ENCODE measurements around the gene CMSS1.
A peak's percentile ranks its signal among the peaks of the same experiment; 100 is the strongest.

CMSS1 gene

GRCh38 chr3:99817437-99818240, at the start of gene CMSS1:
Gene CMSS1, plus strand, starts transcription at chr3:99817862.
- DNase-seq, result peak; percentile 95

GRCh38 chr3:99768126-99768525, 49.5 kb upstream of the CMSS1 start:
- no peak for DNase-seq

GRCh38 chr3:99768808-99769501, 48.7 kb upstream of the CMSS1 start:
- no peak for DNase-seq

GRCh38 chr3:99772171-99772570, 45.5 kb upstream of the CMSS1 start:
- no peak for DNase-seq

DNA sequence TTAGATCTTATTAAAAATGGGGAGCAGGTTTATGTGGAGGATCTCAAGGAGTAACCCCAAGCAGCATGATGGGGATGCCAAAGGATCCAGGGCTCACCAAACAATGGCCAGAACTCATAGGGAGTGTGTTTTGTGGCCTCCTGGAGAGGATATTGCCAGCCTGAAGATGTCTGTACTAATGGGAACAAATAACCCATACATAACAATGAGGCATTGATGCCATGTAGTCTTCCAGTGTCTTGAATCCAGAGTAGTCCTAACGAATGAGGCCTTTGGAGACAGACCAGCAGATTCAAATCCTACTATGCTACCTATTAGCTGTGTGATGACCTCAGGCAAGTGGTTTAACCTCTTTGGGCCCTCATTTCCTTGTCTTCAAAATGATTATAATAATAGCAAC, 45.0 kb upstream of the CMSS1 start:
- DNase-seq, result no peak

GRCh38 chr3:99774467-99774866, 43.2 kb upstream of the CMSS1 start:
- DNase-seq, result no peak

- no peak for DNase-seq
Measured at GRCh38 chr3:99776516-99777209, 41.0 kb upstream of the CMSS1 start.

GRCh38 chr3:99777210-99777549, 40.5 kb upstream of the CMSS1 start:
- no peak for DNase-seq

DNA sequence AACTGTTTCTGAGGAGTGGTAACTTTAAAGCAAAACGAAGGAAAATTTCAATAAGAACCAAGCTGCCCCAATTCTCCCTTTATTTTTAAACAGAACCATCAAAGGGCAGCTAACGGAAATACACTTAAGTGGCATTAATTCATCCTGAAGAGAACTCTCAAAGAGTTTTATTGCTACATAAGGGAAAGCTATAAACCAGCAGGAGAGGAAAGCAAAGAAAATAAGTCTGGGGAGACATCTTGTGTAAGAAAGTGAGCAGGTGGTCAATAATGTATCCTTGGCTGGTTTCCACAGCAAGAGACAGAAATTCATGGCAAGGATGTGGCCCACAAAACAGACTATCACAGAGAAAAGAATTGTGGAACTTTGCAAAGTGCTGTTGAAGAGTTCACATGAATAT, 40.0 kb upstream of the CMSS1 start:
- DNase-seq, result no peak

- peak; percentile 55 for DNase-seq
Measured at GRCh38 chr3:99780749-99781148, 36.9 kb upstream of the CMSS1 start.

- DNase-seq, result no peak
Measured at GRCh38 chr3:99781761-99782160, 35.9 kb upstream of the CMSS1 start.

GRCh38 chr3:99783011-99783573, 34.6 kb upstream of the CMSS1 start:
- no peak for DNase-seq

- DNase-seq, result peak; percentile 63
Measured at GRCh38 chr3:99789011-99789721, 28.5 kb upstream of the CMSS1 start.

- no peak for DNase-seq
Measured at GRCh38 chr3:99794485-99794884, 23.2 kb upstream of the CMSS1 start.

GRCh38 chr3:99795573-99795972, 22.1 kb upstream of the CMSS1 start:
- no peak for DNase-seq

DNA sequence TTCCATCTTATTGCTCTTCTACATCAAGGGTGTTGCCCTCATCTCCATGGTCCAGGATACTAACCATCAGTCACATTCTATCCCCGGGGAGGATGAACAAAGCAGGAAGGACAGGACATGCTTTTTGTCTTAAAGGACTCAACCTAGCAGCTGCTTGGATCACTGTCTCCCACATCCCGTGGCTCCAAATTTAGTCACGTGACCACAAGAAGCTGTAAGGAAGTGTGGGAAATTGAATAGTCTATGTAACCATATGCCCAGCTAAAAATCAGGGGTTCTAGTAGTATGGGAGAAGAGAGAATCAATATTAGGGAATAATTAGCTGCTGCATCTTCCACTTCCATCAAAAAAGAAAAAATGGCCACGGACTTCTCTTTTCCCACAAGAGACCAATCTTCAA, 18.2 kb upstream of the CMSS1 start:
- no peak for DNase-seq

DNA sequence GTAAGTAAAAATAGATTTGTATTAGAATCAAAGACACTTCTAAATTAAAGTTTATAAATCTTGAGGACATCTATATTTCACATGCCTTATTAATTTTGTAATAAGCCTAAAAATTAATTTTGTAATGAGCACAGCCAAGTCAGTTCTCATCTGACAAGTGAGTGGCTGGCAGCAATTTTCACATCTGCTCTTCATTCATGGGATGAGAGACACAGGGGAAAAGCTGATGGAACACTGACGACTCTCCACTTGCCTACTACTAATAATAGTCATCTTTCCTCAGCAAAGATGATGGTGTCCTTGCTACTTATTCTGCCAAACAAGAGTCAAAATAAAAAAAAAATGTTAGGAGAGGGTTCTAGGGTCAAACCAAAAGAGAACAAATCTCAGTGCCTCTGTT, 14.4 kb upstream of the CMSS1 start:
- no peak for DNase-seq

DNA sequence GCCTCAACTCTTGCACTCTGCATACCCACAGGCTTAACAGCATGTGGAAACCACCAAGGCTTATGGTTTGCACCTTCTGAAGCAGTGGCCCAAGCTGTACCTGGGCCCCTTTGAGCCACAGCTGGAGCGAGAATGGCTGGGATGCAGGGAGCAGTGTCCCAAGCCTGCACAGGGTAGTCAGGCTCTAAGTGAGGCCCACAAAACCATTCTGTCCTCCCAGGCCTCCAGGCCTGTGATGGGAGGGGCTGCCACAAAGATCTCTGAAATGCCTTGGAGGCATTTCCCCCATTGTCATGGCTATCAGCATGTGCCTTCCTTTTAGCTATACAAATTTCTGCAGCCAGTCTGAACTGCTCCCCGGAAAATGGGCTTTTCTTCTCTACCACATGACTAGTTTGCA, 12.5 kb upstream of the CMSS1 start:
- DNase-seq, result no peak

DNA sequence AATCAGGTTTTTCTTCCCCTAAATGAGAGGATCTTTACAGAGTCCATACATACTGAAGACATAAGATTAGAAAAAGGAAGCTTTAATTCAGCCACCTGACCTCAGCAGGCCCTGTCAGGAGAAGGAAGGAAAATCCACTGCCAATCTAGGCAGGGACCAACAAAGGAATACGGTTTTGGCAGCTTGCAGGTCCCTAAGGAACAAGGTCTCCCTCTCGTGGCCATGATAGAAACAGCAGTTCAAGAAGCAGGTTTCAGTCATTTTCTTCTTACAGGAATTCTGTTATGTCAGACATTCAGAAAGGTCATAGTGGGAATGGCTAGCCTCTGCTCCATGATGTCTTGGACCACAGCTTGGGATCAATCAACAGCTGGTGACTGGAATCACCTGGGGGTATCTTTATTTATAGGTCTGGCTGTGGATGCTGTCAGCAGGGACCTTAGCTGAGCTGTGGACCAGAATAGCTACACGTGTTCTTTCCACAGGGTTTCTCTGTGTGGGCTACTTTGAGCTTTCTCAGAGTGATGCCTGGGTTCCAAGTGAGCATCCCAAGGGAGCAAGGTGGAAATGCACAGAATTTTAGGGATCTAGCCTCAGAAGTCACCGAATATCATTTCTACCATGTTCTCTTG, 9.4 kb upstream of the CMSS1 start:
- peak; percentile 80 for DNase-seq

DNA sequence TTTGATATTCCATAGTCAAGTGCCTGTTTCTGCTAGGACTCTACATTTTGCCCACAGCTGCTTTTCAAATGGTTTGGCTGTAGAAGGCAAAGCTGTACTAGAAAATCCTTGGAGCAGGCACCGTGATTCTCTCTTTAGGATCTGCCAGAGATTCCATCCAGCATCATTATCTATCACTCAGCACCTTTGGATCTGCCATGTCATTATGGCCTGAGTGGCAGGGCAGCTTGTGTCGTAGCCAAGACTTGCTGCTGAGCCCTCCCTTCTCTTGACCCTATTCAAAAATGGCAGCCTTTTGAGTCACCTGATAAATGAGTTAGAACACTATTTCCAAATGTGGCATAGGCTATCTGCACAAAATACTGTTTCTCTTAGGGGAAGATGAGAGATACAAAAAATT, 8.1 kb upstream of the CMSS1 start:
- DNase-seq, result no peak

DNA sequence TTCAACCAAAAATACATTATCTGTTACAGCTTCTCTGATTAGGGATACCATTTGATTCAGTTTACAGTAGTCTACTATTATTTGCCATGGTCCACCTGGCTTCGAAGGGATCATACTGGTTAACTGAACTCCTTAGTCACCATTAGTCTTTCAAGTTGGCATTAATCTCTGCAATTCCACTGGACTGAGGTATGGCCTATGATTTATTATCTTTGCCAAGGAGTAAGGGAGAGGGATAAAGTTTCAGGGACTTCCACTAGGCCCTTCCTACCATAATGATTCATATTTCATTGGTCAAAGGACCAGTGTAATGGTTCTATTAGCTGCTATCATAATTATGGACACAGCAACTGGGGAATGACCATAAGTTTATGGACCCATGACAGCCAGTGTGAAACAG, 7.3 kb upstream of the CMSS1 start:
- DNase-seq, result no peak

GRCh38 chr3:99817047-99817436, 620 bp upstream of the CMSS1 start:
- DNase-seq, result no peak

GRCh38 chr3:99818818-99819217, 1.2 kb downstream of the CMSS1 start:
- DNase-seq, result no peak

All from islet precursor cell (in vitro differentiated cells).